Stimulated activated naive CD4-positive, alpha-beta T cell treated with Interleukin-2 at 50 U/mL for 16 hours (primary cell): ENCODE data around the gene MRPL12.

ENCODE experiments used
- DNase-seq: peaks from one replicate; lab custom pipeline; 2025; lab: John Stamatoyannopoulos, UW

MRPL12 gene

GRCh38 chr17:81701288-81702071 is 1.7 kb upstream of the MRPL12 start:
- DNase-seq: peak; percentile 7

DNA sequence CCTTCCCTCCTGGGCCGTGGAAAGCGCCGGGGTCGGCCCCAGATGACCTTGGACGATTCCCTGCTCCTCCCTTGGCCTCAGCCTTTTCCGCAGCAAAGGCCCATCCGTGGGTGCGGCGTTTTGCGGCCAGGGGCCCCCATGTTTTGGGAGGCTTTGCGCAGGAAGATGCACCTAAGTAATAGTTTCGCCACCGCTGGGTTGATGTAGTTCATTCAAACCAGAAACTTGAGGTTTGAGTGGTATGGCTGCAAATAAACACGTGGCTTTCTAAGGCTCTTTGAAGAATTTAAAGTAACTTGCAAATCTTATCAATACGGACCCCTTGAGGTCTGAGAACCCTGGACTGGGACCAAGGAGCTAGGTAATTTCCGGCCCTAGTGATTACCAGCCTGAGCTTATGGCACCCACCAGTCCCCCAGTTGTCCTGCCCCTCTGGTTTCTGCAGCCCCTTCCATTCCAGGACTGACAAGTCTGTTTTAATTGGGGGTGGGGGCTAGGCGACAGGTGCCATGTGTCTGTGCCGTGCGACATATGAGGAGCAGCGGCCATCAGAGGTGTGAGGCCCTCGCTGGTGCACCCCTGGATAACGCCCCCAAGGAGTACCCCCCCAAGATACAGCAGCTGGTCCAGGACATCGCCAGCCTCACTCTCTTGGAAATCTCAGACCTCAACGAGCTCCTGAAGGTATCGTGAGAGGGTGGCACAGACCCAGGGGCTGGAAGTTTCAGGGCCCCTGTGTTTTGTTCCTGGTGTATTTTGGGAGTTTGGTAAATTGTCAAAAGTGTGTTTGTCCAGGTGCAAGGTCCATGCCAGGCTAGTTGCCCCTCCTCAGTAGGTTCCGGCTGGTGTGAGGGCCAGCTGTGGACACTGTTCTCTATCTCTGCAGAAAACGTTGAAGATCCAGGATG is 834 bp downstream of the MRPL12 start:
- peak; percentile 13 for DNase-seq

DNA sequence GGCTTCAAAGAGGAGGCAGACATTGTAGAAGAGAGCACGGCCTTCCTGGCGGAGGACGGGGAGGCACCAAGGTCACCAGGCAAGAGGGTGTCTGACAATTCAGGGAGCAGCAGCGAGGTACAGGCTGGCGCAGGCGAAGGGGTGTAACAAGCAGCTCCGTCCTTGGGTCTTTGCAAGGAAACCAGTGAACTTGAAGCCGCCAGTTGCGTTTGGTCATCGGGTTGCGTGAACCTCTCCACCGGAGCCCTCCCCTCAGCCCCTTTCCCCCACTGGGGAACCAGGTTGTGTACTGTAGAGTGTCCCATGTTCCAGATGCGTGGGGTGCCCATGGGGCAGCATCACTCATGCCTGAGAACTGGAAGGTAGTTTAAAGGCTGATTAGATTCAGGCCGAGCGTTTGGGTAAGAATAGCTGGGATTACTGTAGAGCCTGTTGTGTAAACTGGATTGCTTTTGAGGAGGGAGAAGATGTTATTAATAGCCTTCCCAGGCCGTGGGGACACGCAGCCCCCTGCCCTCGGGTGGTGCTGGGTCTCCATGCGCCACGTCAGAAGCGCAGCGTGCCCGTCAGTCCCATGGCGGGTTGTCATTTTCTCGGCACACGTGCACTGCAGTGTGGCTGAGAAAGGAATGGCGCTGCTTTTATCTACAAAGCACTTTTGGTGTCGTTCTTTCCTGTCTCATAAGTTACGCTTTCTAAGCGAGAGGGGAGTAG is 2.5 kb downstream of the MRPL12 start:
- DNase-seq: no peak

DNA sequence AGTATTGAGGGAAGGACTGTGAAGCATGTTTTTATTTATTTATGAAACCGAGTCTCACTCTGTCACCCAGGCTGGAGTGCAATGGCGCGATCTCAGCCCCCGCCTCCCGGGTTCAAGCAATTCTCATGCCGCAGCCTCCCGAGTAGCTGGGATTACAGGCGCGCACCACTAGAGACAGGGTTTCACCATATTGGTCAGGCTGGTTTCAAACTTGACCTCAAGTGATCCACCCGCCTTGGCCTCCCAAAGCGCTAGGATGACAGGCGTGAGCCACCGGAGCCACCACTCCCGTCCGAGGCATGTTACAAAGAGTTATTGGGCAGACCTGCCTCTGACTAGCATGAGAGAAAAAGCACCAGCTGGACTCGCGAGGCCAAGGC is 3.1 kb downstream of the MRPL12 start:
- no peak for DNase-seq

GRCh38 chr17:81706757-81707624 is 3.8 kb downstream of the MRPL12 start:
- DNase-seq: no peak

DNA sequence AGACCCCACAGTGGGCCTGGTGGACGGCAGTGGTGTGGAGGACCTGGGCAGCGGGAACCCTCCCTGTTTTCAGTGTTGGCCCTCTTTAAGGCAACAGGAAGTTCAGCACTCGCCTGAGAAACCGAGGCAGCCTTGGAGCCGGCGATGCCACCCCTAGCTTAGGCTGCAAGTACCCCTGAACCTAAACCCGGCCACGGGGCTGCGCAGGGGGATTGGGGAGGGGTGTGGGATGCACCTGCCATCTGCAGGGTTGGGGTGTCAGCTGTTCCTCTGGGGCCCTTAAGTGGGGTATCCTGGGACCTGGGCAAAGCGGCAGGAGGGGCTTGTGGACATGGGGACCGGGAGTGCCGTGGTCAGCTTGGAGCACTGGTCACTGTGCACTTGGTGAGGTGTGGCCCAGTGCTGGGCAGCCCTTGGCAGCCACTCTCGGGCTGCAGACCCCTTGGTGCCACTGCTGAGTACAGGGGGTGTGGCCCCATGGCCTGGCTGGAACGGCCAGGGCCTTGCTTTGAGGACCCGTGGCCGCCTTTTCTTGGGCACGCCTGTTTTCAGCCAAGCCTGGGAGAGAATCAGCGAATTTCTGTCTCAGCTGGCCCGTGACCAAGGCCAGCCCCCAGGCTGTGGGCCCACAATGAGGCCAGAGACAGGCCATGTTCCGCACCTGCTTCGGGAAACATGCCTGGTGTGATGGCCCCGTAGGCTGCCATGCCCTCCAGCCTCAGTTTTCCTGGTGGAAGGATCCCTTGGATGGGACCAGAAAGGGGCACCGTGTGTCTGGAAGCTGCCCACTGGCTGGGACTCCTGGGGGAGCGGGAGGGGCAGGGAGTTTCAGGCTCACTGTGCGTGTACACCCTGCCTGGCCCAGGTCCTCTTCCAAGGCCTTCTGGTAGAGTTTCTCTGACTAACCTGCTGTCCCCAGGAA is 4.8 kb downstream of the MRPL12 start:
- no peak for DNase-seq

DNA sequence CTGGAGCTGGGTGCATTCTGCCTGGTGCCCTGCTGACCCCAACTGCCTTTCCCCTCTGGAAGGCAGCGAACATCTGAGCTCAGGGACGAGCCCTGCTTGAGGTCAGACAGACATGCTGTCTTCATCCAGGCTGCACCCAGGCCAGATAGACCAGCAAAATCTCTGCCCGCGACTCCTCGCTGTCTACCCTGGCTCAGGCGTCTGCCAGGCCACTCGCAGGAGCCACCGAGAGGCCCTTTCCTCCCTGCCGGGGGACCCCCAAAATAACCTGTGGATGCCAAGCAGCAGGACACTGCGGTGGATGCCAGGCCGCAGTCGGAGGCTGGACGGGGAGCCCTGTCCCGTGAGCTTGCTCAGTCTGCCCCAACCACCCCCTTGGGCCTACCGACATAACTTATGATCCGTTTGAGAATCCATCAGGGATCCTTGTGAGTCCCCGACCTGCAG is 5.6 kb downstream of the MRPL12 start:
- DNase-seq: no peak

- no peak for DNase-seq
These were observed 7.5 kb downstream of the MRPL12 start for GRCh38 chr17:81710514-81711308.

DNA sequence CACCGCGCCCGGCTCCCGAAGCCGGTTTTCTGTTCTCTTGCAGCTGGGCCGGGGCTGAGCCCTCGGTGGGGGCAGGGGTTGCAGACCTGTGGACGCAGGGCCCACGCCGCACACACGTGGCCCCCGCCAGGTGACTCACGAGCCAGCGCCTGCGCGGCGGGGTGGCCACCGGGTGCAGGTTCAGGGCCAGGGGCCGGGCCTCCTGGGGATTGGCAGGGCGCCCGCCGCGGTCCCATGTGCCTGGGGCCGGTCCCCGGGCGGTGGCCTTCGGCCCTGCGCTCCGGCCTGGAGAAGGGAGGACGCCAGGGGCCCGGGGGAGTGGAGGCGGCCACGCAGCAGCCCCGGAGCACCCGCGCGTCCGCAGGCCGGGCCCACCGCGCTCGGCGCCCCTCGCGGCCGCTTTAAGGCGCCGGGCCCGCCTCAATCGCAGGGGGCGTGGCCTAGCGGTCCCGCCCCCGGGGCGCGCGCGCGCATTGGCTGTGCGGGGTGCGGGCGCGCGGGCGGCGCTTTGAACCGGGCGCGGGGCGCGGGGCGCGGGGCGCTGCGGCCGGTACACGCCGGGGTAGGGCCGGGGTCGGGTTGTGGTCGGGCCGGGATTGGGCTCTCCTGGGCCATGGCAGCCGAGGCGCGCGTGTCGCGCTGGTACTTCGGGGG is 8.8 kb downstream of the MRPL12 start, which contains the start of gene SLC25A10:
Gene SLC25A10, plus strand, starts transcription at position 471 of the 654 bp plus-strand sequence. Its CDS starts 143 bp downstream, at position 614.
- peak; percentile 80 for DNase-seq

DNA sequence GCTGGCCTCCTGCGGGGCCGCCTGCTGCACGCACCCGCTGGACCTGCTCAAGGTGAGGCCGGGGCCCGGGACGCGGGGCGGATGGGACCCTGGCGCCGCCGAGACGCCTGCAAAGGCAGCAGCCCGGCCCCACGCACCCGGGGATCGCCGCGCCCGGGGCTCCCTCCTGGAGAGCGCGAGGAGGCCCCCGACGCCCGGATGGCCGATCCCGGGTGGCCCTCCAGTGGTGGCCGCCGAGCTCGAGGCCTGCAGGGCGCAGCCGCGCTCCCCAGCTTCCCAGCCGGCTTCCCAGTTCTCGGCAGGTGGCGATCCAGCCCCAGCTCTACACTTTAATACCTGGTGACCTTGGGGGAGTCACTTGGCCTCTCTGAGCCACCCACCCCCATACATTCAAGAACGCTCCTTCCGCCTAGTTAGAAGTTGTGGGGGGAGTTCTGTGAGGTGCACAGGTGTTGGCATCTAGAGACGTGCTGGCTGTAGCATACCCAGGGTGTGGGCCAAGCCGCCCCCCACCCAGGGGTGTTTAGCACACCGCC is 9.4 kb downstream of the MRPL12 start:
- DNase-seq: no peak

DNA sequence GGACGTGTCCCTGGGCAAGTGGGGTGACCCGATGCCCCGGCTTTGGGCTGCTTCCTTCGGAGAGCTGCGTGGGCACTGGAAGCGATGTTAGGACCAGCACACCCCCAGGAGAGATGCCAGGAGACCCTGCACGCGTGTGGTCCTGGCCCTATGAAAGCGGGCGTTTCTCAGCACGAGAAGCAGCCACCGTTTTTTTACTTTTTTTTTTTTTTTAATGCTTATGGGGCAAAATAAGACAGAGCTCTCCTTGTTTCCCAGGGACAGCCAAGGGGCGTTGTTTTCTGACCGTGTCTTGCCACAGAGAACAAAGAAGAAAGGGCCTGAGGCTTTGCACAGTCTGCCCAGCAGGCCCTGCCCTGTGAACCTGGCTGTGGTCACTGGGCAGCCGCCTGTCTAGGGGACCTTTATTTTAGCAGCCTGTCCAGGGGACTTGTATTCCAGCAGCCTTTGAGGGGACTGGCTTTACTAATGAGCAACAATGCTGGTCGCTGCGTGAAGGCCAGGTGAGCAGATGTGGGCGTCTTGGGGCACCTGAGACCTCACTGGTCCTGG is 9.9 kb downstream of the MRPL12 start:
- DNase-seq: no peak

DNA sequence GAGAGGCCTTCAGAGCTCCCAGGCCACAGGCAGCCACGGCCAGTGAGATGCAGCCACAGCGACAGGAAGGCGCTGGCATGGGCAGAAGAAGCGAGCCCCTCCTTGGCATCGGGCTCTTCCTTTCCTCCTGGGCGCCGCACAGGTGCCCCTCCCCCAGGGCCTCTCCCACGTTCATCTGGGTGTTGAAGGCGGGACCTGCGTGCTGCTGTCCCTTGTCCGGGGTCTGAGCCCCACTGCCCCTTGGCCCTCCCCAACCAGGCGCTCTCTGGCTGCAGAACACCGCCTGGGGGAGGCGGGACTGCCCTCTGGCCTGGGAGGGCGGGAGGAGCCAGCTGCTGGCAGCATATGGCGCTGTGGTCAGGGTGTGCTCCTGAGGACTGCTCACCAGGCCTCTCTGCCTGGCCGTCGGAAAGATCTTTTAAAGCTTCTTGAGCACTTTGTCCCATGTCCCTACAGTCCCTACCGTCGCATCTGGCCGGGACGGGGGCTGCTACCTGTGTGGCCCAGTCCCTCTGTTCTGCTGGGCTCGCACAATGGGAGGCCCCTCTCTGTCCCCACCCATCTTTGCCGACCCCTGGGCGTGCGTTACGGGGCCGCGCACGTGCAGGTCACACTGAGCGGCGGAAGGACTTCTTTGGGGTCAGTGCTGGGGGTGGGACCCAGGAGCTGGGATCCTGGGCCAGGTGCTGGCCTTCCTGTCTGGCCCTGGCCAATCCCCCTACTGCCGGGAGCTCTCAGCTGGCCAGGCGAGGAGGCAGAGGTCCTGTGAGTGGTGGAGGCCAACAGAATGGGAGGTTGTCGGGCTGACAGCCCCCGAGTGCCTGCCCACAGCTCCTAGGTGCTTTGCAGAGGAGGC is 10.6 kb downstream of the MRPL12 start:
- DNase-seq: no peak

DNA sequence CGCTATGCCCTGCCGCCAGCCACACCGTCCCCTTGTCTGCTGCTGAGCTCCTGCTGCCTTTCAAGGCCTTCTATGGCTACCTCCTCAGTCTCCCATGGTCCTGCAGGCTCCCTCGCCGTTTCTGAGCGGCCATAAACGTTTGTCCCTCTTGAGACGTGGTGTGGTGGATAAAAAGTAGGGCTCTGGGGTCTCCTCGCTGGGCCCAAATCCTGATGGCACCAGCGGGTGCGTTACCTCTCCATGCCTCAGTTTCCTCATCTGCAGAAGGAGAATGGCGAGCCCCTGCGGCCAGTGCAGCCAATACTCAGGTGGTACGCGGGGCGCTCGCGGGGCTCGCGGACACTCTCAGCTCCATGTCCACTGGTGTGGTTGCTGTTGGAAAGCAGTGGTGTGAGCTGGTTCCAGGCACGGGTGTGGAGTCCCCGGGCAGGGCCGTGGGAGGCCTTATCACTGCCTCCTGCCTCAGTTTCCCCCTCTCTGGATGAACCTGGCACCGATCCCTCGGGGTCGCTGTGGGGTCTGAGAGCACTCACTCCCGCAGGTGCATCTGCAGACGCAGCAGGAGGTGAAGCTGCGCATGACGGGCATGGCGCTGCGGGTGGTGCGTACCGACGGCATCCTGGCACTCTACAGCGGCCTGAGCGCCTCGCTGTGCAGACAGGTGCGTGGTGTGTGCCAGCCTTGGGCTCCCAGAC is 11.4 kb downstream of the MRPL12 start:
- no peak for DNase-seq

DNA sequence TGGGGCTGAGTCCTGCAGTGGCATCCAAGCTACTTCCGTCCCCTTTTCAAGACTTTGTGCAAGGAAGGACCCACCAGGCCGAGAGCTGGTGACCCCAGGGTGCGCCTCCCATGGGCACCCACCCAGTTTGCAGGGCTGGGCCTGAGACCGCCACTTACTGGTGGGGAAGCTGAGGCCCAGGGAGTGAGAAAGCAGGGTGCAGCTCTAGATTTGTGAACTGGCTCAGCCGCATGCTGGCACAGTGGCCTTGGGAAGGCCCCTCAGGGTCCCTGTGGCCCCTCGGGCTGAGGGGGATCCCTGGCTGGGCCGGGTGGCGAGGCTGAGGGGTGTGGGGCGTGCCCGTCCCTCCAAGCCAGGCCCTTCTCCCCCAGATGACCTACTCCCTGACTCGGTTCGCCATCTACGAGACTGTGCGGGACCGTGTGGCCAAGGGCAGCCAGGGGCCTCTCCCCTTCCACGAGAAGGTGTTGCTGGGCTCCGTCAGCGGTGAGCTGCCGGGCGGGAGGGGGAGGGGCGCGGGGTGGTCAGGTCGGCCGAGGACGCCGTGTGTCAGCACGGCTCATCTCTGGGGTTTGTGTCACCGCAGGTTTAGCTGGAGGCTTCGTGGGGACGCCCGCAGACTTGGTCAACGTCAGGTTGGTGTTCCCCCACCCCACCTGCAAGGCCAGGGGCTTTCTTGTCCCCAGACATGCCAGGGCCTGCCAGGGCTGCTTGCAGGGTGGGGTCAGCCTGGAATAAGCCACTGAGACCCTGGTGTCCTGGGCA is 12.1 kb downstream of the MRPL12 start:
- DNase-seq: no peak

GRCh38 chr17:81715872-81716673 is 12.9 kb downstream of the MRPL12 start:
- no peak for DNase-seq
